Lung microvascular endothelial cell (primary cell): ENCODE data around the gene ZDHHC9. TPM values are rescaled to one million over a fixed set of nuclear protein-coding genes. Genes with fewer than 3 reads are reported as not detected.

Source experiments
- DNase-seq, 2 donors: peaks; one replicate each; pipeline versions ENCODE4 v3.0.0 to v3.0.0-alpha.2; 2010; ENCODE audit warnings: low read depth in 2 of 2
- total RNA-seq: library from RNA; depleted of rRNA; stranded (reverse); fragments of >200 nt; gene quantifications from 2 replicates; pipeline ENCODE4 v1.2.1, GENCODE V29; 2014

Gene ZDHHC9
- total RNA-seq, 1 donor from 2014 or later, result 15.9 TPM

DNA sequence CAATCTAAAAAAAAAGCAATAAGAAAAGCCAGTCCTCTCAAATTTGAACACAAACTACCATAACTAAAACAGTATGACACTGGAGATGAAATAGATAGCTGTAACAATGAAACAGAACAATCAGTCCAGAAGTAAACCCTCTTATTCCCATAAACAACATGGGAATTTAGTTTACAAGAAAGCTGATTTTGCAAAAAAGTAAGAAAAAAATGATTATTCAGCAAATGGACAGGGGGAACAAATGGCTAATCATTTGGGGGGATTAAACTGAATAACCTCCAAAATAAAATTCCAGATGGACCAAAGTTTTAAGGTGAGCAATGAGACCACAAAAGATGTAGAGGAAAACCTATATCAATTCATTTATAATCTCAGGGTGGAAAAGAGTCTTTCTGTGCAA lies 80.0 kb downstream of the ZDHHC9 start:
- DNase-seq, result no peak

GRCh38 chrX:129762448-129762847 lies 81.2 kb downstream of the ZDHHC9 start:
- no peak for DNase-seq

- no peak for DNase-seq
Observed at GRCh38 chrX:129761596-129761995, 82.1 kb downstream of the ZDHHC9 start.

- no peak for DNase-seq
Observed at GRCh38 chrX:129760981-129761380, 82.7 kb downstream of the ZDHHC9 start.

- no peak for DNase-seq
Observed at GRCh38 chrX:129760155-129760554, 83.5 kb downstream of the ZDHHC9 start.

DNA sequence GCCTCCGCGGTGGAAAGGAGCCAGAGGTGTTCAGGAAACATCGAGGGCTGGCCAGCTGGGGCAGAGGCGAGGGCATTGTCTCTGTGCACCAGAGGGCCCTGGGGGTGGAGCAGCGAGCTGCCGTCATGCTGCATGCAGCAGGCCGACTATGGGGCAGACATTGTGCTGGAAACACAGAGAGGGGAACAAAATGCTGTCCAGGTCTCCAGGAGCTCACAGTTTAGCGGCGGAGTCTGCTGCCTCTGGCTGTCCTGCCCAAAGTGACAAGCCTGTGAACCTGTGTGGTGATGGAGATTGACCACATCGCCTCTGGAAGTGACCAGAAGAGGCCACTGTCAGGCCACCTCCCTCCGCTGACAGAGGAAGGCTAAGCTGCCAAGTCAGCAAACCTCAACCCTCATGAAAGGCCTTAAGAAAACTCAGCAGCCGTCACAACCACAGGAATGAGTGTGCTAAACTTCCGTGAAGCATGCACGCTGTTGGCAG lies 84.1 kb downstream of the ZDHHC9 start:
- peak; percentile 63 to 67 for DNase-seq

DNA sequence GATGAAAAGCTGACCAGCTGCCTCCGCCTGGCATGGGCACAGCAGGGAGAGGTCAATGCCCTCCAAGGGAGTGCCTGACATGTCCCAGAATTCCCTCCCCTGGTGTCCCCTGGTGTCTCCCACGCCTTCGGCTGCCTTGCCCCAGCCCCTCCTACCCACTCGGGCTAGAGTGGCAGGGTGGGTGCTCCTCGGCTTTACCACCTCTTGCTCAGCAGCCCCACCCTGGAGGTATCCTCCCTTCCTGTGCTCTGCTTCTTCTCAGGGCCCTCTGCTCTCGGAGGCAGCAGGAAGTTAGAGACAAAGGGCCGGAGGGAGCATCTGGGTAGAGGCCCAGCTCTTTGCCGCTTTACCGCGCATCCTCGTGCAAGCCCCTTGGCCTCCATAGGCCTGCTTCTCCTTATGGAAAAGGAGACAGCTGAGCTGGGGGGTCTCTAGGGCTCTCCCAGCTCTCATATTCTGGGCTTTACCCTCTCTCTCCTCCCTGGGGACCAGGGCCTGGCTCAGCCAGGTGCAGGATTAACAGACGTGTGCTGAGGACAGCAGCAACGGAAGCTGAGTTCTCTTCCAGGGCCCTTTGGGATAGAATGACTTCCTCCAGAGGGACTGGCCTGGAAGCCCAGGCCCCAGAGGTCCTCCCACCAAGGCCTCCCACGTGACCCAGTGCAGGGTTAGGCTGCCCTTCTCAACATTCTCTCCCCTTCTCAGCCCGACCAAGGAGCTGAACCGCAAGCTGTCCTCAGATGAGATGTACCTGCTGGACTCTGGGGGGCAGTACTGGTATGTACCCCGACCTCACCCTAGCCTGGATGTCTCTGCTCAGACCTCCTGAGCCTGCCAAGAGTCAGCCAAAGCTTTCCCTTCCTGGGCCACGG lies 87.7 kb downstream of the ZDHHC9 start:
- DNase-seq, result no peak

DNA sequence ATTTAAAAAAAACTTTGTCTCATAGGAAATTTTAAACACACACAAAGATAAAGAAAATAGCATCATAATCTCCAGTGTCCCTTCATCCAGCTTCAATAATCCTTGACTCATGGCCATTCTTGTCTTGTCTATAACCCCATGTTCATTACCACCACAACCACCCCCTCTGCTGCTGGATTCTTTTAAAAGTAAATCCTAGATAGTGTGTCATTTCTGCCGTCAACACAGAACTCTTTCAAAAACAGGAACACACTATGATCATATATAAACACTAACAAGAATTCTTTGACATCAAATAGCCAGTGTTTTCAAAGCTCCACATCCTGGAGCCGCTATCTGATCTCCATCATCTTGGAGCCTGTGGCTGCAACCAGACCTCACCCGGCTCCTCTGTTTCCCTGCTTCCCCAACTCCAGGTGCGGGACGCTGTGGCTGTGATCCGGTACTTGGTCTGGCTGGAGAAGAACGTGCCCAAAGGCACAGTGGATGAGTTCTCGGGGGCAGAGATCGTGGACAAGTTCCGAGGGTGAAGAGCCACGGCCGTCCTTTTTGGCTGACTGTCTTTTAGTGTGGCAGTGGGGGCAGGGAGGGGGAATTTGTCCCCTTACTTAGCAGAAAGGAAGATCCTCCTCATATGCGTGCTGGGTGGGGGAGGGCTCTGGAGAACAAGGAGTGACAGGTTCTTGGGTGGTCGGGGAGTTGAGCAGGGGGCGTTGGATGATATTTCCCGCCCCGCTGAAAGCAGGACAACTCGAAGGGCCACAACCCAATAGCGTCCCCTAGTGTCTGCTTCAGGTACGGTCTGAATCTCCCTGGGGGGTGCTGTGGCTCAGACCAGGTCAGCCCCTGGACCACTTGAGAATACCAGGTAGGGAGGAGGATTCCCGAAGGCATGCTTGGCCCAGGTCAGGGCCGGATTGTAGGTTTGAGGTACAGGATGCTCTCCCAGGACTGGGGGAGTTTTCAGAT lies 89.3 kb downstream of the ZDHHC9 start:
- DNase-seq, result peak in 1 of 2 donors; percentile 19

Other genes starting within 250 kb of the ZDHHC9 start
- 9.3 and 28.8 TPM in 2 replicates for gene APLN, start 188.9 kb downstream of the ZDHHC9 start, total RNA-seq
- gene XPNPEP2, start 104.9 kb downstream of the ZDHHC9 start, total RNA-seq, result not detected in 2 replicates
- gene SASH3, start 63.9 kb downstream of the ZDHHC9 start, total RNA-seq, result not detected in 2 replicates
- 10.9 and 11.9 TPM in 2 replicates for gene UTP14A, start 62.3 kb upstream of the ZDHHC9 start, total RNA-seq
- gene BCORL1, start 138.7 kb upstream of the ZDHHC9 start, total RNA-seq, result 1.7 and 2.0 TPM in 2 replicates